HG03439 (cell line): ENCODE data around the gene REV3L.
"Not testable (repeated sequence)": the region's sequence is repeated elsewhere in the genome, so short reads cannot be mapped to it uniquely, and the experiment has no call there.

Source experiments
- ATAC-seq: cut with Tn5 transposase; IDR thresholded peaks from one replicate; pipeline ENCODE4 v1.9.1; 2021; ENCODE audit warnings: mild to moderate bottlenecking, moderate library complexity; ENCODE audit not compliant: unreplicated experiment

The REV3L gene

DNA sequence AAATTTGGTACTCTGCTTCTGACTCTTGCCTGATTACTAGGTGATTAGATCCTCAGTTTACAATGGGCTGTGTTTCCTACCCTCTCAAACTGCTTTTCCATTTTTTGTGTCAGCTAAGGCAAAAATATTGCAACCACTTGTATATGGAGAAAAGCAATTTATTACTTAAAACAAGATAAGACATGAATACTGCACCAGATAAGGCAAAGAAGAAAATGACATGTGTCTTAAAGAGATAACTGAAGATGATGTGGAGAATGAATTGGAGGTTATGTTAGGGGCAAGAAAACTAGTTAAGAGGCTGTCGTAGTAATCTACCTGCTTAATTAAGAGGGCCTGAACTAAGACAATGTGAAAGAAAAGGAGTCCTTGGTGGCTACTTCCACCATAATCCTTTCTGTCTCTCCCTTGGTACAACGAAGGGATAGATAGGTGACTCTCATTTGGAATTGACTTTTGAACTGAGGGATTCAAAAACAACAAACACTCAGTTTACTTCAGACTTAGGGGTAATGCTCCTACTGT lies 16.3 kb upstream of the REV3L start:
- no peak for ATAC-seq

- no peak for ATAC-seq
Observed at GRCh38 chr6:111494951-111495635, 12.1 kb upstream of the REV3L start.

GRCh38 chr6:111492499-111492898 lies 9.5 kb upstream of the REV3L start:
- no peak for ATAC-seq

- no peak for ATAC-seq
Observed at GRCh38 chr6:111490067-111490466, 7.0 kb upstream of the REV3L start.

DNA sequence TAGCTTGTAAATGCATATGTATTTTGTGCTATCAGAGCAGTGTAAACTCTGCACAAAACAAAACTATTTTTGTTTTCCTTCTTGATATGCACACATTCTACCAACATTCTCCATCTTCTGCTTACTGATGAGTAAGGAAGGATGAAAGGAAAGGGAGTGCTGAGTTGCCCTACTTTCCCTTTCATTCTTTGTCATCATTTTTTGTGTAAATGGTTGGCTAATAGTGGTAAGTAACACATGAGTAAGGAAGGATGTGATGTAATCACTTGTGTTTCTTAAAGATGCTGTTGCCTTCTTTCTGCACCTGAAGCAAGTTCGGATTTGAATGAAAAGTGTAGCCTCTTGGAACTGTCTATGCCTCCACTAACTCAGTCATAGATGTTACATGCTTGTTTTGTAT lies 4.6 kb upstream of the REV3L start:
- ATAC-seq: peak; percentile 25

- no peak for ATAC-seq
Observed at GRCh38 chr6:111486921-111487320, 3.9 kb upstream of the REV3L start.

GRCh38 chr6:111486475-111486874 lies 3.5 kb upstream of the REV3L start:
- no peak for ATAC-seq

- no peak for ATAC-seq
Observed at GRCh38 chr6:111485342-111485741, 2.3 kb upstream of the REV3L start.

DNA sequence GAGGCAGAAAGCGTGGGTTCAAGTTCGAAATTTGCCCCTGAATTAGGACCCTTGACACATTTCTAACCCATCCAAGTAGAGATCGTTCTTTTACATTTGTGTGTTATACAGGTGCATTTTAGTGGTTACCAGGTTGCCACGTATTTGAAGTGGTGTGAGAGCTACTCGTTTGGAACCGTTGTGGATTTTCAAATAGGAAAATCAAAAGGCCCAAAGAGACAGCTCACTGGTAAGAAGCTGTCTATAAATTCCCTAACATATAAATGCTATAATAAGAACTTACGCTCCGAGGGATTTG lies 1.6 kb upstream of the REV3L start:
- ATAC-seq: no peak

DNA sequence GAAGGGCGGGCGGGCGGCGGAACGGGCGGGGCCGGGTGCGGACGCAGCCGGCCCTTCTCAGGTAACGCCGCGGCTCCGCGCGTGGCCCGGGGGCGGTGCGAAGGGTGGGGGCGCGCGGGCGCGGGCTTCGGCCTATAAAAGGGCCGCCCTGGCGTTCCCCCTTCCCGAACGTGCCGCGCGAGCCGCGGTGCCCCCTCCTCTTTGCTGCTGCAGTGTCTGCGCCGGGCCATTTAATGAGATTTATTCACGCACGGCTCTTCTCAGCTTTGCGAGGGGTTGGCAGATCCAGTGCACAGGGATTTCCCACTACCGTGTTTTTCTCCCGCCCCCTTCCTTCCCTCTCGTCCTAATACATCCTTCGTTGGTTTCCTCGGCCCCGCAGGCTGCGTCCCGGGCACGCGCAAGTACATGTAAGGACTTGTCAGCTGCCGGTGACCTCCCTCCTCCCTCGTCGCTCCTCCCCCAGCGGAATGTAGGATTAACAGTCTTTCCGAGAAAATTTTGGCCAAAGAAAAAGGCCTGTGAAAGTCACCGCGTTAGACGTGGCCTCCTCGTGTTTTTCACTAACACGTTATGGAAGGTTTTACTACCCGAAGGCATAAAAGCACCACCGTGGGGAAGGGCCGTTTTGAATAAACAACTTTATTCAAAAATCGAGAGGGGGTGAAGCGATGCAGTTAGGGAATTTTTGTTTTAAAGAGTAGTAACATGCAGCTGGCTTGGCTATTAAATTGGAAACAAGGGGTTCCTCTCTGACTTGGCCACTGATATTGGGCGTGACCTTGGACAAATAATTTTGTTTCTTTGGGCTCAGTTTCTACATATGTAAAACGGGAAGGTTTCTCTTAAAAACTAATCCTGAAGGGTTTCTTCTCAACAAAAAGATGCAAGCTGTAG lies 966 bp upstream of the REV3L start:
- peak; percentile 45 for ATAC-seq

GRCh38 chr6:111482188-111482958 lies 645 bp downstream of the REV3L start:
- ATAC-seq: peak; percentile 22

DNA sequence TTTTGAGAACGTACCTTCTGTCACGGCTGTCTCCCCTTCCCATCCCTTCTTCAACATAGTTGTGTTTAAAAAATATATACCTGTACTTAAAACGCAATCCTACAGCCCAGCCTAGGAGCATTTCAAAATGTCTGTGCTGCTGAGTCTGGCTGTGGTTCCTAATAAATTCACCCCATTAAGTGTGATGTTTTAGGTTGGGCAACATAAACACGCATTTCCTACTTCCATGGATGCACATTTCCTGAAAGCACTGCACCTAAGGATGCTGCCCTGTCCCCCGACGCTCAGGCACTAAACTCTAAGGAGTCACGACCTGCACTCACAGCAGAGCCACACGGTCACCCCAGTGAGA lies 1.2 kb downstream of the REV3L start:
- no peak for ATAC-seq

- ATAC-seq: no peak
Observed at GRCh38 chr6:111480988-111481822, 1.8 kb downstream of the REV3L start.

DNA sequence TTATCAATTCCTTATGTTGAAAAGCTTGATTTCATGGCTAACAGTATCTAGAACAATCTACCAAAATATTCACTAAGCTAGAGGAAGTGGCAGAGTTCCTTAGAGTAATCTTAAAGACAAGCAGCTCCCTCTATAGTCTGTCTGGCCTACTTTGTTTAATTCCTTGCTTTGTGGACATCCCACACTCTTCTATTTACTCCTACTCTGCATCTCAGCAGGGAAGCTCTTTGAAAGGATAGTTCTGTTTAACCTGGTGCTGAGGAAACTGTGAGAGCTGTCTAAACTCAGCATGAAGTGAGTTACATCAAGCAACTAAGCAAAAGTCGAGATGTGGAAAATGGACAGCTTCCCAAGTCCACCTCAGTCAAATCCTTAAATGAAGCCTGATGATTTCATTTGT lies 4.3 kb downstream of the REV3L start:
- ATAC-seq: no peak

DNA sequence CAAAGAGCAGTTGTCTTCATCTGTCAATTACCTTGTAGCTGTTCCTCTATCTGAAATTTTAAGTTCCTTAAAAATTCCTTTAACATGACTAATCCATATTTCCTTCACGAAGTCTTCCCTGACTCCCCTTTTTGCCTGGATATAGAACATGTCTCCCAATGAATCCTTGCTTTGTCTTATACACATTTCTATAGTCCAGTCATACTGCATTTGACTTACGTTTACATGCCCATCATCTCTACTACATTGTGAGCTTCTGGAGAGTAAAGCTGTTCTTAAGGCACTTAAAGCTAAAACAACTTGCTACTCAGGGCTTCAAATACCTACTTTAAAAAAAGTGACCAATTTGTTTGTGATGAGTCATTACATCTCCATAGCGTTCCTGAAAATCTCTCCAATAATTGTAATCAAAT lies 4.9 kb downstream of the REV3L start:
- ATAC-seq: no peak

GRCh38 chr6:111477481-111477938 lies 5.5 kb downstream of the REV3L start:
- ATAC-seq: no peak

DNA sequence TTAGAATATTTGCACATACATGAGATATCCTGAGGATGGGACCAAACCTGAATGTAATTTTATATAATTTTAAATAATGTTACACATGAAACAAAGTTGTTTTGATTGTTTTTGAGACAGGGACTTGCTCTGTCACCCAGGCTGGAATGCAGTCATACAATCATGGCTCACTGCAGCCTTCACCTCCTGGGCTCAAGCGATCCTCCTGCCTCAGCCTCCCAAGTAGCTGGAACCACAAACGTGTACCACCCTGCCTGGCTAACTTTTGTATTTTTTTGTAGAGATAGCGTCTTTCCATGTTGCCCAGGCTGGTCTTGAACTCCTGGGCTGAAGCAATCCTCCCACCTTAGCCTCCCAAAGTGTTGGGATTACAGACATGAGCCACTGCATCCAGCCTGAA lies 7.0 kb downstream of the REV3L start:
- ATAC-seq: not testable (repeated sequence)

GRCh38 chr6:111474771-111475170 lies 8.2 kb downstream of the REV3L start:
- ATAC-seq: no peak

DNA sequence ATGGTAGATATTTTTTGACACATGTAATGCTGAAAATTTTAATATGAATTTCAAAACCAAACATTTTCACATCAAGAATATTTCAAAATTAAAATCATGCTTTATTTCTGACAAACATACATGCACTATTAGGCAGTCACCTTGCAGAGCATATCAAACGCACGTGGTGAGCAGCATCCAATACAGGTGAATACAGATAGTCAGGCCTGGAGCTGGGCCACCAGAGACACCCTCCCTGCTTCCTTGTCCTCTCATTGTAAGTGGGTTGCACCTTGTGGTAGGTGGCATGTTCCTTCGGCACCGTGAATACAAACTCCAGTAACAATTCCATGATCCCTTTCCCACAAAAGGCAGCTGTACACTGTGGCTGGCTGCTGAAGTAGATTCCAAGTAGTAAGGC lies 8.9 kb downstream of the REV3L start:
- ATAC-seq: no peak

DNA sequence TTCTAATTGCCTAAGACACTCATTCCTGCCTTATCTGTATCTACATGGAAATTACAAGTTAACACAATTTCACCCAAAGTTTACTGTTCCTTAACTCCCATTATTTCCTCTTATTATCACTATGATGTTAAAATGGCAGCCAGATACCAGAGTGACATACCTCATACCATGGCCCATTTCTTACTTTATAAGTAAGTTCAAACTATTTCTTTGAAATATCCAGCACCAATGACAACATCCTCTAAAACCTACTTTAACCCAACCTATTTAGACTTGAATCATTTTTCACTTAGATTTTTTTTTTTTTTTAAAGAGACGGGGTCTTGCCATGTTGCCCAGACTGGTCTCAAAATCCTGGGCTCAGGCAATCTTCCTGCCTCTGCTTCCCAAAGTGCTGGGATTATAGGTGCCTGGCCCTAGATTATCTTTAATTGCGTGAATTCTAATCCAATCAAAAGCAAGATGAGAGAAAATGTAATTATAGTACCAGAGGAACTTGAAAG lies 10.0 kb downstream of the REV3L start:
- ATAC-seq: no peak
